Lung microvascular endothelial cell (primary cell): Measurements from ENCODE around the gene MAK. TPM values are rescaled to one million over a fixed set of nuclear protein-coding genes. Genes with fewer than 3 reads are reported as not detected.
"Not testable (repeated sequence)": the region's sequence is repeated elsewhere in the genome, so short reads cannot be mapped to it uniquely, and the experiment has no call there.

ENCODE experiments used
- DNase-seq, 2 donors: peaks; one replicate each; pipeline versions ENCODE4 v3.0.0 to v3.0.0-alpha.2; 2010; ENCODE audit warnings: low read depth in 2 of 2
- total RNA-seq: library from RNA; depleted of rRNA; stranded (reverse); fragments of >200 nt; gene quantifications from 2 replicates; pipeline ENCODE4 v1.2.1, GENCODE V29; 2014

MAK gene, protein sequence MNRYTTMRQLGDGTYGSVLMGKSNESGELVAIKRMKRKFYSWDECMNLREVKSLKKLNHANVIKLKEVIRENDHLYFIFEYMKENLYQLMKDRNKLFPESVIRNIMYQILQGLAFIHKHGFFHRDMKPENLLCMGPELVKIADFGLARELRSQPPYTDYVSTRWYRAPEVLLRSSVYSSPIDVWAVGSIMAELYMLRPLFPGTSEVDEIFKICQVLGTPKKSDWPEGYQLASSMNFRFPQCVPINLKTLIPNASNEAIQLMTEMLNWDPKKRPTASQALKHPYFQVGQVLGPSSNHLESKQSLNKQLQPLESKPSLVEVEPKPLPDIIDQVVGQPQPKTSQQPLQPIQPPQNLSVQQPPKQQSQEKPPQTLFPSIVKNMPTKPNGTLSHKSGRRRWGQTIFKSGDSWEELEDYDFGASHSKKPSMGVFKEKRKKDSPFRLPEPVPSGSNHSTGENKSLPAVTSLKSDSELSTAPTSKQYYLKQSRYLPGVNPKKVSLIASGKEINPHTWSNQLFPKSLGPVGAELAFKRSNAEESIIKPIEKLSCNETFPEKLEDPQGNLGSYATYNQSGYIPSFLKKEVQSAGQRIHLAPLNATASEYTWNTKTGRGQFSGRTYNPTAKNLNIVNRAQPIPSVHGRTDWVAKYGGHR
- total RNA-seq = under 0.01 TPM in 1 of 2 replicates, not detected in the other

DNA sequence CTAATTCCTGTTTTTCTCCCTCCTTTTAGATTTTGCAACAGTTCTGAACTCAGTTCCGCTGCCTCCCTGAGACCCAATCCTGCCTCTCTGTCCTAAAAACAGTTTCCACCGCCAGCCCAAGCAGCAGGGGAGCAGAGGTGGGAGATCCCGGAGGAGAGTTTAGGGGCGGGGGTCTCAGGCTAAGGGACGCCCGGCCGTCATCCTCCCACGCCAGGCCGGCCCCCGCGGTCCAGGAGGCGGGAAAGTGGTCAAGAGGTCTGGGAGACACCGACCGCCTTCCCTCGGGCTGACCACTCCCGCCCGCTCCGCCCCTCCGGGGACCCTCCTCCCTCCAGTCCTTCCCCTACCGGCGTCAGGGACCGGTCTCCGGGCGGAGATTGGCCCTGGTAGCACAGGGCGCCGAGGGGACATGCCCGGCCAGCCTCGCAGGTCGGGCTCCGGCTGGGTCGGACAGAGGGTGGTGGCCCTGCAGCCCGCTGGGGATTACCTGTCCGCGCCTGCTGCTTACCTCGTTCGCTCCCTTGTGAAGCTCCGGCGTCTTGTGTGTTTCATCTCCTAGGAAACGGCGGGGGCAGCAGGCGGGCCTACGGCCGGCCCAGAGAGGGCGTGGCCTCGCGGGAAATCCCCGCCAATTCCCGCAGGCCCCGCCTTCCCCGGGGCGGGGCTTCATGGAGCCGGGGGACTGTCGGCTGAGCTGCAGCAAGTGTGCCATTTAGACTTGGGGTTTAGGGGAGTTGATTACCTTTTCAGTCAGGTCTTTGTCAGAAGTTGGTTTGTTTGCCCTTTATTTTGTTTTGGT is at the start of gene MAK:
TSS of gene MAK (minus strand) at position 545 of the 799 bp plus-strand sequence. CDS start 7,891 bp downstream, outside the sequence.
- DNase-seq = peak; percentile 79 to 80

DNA sequence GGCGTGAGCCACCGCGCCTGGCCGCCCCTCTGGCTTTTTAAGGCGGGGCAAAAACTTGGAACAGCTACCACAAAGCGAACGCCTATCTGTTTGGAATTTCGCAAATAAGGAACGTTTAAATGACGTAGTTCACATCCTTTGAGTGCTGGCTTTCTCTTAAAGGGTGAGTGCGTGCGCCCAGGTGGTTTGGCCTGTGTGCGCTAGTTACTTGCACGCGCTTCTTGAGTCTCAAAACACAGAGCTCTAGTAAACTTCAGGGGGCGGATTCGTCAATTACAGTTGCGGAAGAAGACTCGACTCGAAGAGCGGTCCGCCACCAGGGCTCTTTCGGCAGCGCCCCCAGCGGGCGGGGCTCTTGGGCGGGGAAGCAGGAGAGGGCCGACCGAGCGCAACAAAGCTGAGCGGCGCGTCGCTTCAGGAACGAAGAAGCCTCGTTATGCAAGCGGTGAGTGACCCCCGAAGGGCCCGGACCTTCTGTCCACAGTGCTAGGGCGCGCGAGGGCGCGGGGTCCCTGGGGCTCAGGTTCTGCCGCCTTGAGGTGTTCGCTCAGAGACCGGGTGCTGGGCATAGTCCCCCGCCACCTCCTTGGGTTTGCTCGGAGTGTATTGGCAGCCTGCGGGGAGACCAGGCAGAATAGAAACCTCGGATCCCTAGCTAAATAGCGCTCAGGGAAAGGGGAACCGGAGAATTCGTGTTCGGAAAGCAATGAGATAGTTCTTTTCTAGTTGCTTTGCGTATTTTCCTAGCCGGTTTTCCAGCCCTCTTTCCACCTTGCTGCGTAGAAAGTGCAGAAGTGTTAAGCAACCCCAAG is 48.6 kb upstream of the MAK start, which contains the start of gene SYCP2L:
TSS of gene SYCP2L (plus strand) at position 362 of the 812 bp plus-strand sequence. CDS start at position 437, 75 bp downstream.
- DNase-seq = peak in 1 of 2 donors; percentile 2

DNA sequence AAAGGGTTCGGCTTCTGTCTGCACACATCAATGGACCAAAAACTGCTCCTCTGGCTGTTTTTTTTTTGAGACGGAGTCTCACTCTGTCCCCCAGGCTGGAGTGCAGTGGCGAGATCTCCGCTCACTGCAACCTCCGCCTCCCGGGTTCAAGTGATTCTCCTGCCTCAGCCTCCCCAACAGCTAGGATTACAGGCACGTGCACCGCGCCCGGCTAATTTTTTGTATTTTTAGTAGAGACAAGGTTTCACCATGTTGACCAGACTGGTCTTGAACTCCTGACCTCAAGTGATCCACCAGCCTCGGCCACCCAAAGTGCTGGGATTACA is 48.0 kb upstream of the MAK start:
- not testable (repeated sequence) for DNase-seq

DNA sequence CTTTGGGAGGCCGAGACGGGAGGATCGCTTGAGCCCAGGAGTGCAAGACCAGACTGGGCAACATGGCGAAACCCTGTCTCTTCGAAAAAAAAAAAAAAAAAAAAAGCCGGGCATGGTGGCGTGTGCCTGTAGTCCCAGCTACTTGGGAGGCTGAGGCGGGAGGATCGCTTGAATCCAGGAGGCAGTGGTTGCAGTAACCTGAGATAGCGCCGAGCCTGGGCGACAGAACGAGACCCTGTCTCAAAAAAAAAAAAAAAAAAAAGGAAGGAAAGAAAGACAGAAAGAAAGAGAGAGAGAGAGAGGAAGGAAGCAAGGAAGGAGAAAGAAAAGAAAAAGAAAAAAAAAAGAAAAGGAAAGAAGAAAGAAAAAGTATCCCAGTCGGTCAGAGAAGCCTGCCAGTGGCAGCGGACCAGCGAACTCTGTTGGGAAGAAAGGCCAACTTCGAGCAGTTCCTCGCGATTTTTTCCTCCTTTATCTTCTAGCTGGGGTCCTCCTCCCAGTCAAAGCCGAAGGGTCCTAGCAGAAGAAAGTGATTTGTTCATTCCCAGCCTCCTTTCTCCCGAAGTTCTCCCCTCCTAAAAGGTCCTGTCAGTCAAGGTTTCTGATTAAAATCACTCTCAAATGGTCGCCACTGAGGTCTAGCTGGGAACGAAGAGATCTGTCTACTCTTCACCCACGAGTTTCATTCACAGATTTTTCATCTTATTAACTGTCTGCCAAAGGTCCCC is 46.1 kb upstream of the MAK start:
- no peak for DNase-seq

DNA sequence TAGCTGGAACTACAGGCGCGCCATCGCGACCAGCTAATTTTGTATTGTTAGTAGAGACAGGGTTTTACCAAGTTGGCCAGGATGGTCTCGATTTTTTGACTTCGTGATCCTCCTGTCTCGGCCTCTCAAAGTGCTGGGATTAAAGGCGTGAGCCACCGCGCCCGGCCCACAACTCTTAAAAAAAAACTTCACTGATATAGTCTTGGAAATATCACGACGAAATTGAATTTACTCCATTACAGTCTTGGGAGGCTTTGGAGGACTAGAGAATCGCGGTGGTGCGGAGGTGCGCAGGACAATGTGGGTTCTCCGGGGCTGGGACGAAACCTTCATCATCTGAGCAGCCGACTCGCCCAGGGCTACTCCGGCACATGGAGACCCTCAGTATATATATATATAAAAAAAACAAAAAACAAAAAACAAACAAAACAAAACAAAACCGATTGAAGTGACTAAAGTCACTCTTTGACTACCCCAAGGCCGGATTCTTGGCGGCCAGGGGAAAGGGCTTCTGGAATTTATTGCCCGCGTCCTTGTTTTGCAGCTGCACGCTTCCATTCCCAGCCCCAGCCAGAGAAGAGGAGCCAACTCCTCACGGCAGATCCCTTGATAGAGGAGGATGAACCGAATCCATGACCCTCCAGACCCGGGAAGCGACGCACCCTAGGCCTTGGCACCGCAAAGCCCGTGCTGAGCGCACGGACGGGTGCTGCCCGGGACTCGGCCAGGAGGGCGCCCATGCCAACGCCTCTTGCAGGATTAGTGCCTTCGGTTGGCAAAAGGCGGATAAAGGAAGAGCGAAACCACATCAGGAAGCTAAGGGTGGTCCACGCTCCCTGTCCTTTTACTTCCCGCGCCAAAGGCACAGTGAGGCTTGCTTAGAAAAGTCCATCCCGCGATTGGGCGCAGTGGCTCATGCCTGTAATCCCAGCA is 45.2 kb upstream of the MAK start:
- no peak for DNase-seq

DNA sequence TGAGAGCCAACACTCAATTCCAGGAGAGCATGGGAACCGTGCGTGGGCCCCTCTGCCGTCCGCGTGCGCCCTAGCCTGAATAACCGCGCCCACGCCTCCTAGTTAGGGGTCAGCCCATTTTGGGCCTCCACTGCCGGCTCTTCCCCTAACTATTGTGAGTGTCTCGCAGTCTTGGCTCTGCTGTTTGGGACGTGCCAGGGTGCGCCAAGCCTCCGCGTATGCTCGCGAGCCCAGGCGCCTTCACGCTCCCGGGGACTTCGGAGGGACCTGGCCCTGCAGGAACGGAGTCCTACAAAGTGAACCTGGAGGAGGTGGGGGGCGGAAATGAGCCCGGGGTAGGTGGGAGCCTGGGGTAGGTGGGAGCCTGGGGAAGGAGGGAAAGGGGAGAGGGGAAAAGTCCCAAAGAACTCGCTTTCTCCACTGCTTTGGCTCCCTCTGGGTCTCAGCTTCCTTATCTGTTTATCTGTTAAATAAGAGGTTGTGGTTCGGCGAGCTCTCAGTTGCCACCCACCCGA is 44.4 kb upstream of the MAK start:
- no peak for DNase-seq

DNA sequence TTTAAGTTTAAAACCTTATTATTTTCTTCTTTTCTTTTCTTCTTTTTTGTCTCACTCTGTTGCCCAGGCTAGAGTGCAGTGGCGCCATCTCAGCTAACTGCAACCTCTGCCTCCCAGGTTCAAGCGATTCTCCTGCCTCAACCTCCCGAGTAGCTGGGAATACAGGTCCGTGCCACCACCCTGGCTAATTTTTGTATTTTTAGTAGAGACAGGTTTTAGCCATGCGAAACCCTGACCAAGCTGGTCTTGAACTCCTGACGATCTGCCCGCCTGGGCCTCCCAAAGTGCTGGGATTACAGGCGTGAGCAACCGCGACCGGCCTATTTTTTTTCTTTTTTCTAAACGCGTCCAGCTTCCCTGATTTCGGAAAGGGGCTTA is 43.9 kb upstream of the MAK start:
- not testable (repeated sequence) for DNase-seq

DNA sequence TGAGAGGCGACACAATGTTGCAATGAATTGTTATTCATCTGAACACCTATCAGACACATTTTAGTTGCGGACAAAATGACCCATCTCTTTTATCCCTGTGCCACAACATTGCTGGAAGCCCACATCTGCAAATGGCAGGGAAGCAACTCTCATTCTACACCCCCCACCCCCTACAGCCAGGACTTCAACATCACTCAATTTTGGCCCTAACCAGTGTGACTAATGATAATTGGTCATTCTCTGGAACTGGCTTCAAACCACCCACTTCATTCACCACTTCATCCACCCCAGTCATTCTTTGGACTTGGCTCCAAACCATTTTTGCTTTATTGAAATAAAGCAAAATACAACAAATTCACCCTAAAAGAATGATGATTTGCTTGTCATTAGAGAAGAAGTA is 42.0 kb upstream of the MAK start:
- no peak for DNase-seq

DNA sequence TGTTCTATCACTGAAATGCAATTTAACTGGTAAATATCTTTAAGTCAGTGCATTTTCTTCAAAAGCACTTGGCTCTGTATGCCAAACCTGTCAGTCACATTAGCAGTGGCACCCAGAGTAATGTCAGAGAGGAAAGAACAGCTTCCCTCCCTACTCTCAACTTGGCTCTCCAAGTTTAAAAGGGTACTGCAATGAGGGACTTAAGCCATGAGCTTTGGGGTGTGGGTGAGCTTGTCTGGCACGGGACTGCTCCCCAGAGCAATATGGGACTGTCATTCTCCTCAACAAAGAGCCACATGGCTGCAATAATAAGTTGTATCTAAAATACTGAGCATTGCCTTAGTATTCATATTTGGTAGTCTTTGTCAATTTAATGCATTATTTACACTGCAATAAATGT is 39.5 kb upstream of the MAK start:
- DNase-seq = no peak

DNA sequence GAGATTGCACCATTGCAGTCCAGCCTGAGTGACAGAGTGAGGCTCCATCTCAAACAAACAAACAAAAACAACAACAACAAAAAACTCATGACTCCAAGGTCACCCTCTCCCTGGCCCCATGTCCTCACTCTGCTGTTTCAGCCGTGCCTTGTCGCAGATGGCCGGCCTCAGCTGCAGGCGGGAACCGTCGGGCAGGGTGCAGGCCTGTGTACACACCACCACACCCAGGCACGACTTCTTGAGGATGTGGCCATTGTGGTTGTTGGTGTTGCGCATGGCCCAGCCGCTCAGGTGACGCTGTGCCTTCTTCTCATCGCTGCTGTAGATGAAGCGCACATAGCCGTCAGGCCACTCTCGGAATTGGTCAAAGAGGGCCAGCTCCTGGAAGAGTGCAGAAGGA is 38.7 kb upstream of the MAK start:
- no peak for DNase-seq

DNA sequence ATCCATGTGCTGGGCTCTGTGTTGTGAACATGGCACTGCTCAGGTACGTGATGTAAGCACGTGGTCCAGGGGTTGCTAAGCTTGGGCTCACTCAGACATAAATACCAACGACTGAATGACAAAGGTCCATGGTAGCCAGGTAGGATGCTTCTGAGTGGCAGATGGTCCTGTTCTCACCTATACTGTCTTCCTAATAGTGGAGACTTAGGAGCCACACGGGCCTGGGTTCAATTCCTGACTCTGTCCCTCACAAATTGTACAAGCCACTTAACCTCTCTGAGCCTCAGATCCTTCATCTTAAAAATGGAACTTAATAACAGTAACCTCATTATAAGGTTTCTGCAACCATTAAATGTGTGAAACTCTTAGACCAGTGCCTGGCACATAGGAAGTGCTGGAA is 36.7 kb upstream of the MAK start:
- DNase-seq = no peak

DNA sequence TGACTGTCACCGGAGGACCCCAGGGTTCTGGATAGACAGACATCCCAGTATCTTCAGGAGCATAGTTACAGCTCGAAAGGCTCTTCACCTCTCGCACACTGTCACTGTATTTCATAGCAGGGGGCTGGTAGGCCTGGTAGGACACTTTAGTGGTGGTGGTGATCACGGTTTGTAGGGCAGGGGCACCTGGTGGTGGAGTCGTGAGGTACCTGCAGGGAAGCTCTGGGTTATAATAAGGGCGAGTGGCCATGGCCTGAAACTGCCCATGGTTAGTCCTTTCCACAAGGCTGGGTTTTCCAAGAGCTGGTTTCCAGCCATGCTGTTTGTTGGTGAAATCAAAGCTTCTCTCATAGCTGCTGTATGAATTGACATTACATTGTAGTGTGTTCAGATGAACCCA is 35.9 kb upstream of the MAK start:
- no peak for DNase-seq

DNA sequence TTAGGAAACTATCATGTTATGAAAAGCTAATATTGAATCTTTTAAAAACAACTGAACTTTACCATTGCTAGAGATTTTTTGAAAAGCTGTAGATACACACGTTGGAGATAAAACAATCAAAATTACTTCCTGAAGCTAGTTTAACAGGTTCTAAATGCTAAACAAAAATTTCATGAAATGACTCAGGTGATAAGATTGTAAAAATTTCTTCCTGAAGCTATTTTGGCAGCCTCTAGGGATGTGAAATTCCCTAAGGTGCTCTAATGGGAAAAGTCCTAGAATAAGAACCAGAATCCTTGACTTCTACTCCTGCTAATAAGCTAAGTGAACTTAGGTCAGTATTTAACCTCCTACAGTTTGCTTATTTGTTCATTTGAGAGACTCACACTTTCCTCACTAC is 35.0 kb upstream of the MAK start:
- no peak for DNase-seq

DNA sequence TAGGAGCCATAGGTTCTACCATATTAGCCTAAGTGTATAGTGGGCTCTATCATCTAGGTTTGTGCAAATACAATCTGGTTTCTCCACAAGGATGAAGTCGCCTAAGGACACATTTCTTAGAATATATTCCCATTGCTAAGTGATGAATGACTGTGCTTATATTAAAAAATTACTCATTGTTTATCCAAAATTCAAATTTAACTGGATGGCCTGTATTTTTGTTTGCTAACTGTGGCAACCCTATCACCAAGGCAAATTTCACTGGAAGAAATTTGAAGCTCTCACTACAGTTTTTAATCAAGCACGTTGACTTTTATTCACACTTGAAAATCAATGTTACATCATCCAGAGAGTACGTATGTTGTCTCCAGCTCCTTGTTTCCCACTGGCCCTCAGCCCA is 29.6 kb upstream of the MAK start:
- no peak for DNase-seq

DNA sequence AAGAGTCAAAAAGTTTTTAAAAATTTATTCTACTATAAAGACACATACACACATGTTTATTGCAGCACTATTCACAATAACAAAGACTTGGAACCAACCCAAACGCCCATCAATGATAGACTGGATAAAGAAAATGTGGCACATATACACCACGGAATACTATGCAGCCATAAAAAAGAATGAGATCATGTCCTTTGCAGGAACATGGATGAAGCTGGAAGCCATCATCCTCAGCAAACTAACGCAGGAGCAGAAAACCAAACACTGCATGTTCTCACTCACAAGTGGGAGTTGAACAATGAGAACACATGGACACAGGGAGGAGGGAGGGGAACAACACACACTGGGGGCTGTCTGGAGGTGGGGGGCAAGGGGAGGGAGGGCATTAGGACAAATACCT is 28.4 kb upstream of the MAK start:
- not testable (repeated sequence) for DNase-seq

DNA sequence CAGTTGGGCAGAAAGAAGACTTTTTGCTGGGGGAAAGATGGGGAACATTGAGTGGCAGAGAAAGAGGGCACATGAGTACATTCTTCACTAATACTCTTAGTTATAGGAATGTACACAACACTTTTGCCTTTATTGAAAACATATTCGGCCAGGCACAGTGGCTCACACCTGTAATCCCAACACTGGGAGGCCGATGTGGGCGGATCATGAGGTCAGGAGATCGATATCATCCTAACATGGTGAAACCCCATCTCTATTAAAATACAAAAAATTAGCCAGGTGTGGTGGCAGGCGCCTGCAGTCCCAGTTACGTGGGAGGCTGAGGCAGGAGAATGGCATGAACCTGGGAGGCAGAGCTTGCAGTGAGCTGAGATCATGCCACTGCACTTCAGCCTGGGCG is 24.7 kb upstream of the MAK start:
- not testable (repeated sequence) for DNase-seq

DNA sequence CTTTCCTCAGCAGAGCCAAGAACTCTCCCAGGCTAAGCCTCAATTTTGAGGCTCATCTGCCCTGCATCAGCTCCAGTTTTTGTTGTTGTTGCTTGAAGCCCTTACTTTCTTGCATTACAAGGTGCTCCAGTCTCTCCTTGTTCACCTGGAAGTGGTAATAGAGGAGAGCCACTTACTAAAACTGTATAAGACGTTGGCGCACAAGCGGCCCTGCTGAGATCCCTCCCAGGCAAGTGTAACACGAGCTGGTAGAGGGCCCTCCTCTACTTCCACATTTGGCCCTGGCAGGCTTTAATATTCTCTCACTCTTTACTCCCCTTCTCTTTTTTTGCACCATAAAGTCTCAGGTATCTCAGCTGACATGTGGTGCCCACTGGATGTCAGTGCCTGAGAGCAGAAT is 24.0 kb upstream of the MAK start:
- no peak for DNase-seq

DNA sequence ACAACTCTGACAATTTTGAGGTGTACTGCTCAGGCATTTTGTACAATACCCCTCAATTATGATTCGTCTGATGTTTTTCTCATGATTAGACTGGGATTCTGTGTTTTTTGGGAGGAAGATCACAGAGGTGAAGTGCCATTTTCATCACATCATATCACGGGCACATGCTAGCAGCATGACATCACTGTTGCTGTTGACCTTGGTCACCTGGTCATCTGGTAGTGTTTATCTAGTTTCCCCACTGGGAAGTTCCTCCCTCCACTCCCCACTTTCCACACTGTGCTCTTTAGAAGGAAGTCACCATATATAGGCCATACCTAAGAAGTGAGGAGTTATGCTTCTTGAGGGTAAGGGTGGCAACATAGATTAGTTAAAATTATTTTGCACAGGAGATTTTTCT is 22.7 kb upstream of the MAK start:
- DNase-seq = no peak

DNA sequence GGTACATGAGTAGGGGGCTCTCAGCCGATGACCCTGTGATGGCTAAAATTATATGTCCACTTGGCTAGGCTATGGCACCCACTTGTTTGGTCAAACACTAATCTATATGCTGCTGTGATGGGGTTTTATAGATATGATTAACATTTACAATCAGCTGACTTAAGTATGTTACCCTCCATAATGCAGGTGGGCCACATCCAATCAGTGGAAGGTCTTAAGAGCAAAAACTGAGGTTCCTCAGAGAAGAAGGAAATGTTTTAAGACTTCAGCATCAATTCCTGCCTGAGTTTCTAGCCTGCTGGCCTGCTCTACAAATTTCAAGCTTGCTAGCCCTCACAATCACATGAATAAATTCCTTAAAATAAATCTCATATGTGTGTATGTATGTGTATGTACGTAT is 18.9 kb upstream of the MAK start:
- DNase-seq = no peak
